HCT116 (cell line): ENCODE measurements around the gene ATN1.

Experiments used
- ATF3 ChIP-seq: IDR thresholded peaks from 2 replicates; pipeline ENCODE4 v1.6.1; 2012
- CBX3 ChIP-seq: IDR thresholded peaks from 2 replicates; pipeline ENCODE4 v1.6.1; 2012; ENCODE audit warnings: low read depth
- CEBPB ChIP-seq: IDR thresholded peaks from 2 replicates; pipeline ENCODE4 v1.6.1; 2012; ENCODE audit warnings: low read depth
- CTCF ChIP-seq, 3 experiments: fragments of 200-600 bp in 1 of 3; sonication (generic) in 1 of 3; IDR thresholded peaks in 2 of 3; conservative IDR thresholded peaks in 1 of 3; 2 replicates each; pipeline ENCODE4 v1.5.1; 2012 to 2017; ENCODE audit warnings: low read depth in 2 of 3, low read length in 2 of 3, antibody characterized with exemption in 1 of 3, borderline replicate concordance in 1 of 3, control low read depth in 1 of 3, mild to moderate bottlenecking in 1 of 3, mixed read lengths in 1 of 3, mixed run types in 1 of 3, moderate library complexity in 1 of 3; ENCODE audit not compliant: insufficient read depth in 1 of 3
- EZH2phosphoT487 ChIP-seq: fragments of 200-600 bp; IDR thresholded peaks from 2 replicates; pipeline ENCODE4 v1.6.1; 2018; ENCODE audit warnings: antibody characterized with exemption, borderline replicate concordance
- FOSL1 ChIP-seq: IDR thresholded peaks from 2 replicates; pipeline ENCODE4 v1.6.1; 2012; ENCODE audit warnings: low read depth
- MAX ChIP-seq: IDR thresholded peaks from 2 replicates; pipeline ENCODE4 v1.6.1; 2012
- POLR2A ChIP-seq: IDR thresholded peaks from 2 replicates; pipeline ENCODE4 v1.7.0; 2011; ENCODE audit warnings: borderline replicate concordance; ENCODE audit not compliant: insufficient read depth, insufficient read length; ENCODE audit errors: extremely low read depth
- POLR2AphosphoS5 ChIP-seq: IDR thresholded peaks from 2 replicates; pipeline ENCODE4 v1.6.1; 2011; ENCODE audit warnings: mild to moderate bottlenecking, low read depth, low read length, moderate library complexity
- SIN3A ChIP-seq: IDR thresholded peaks from 2 replicates; pipeline ENCODE4 v1.6.1; 2012; ENCODE audit warnings: low read depth
- SRF ChIP-seq: IDR thresholded peaks from 2 replicates; pipeline ENCODE4 v1.6.1; 2012; ENCODE audit warnings: low read depth
- YY1 ChIP-seq: IDR thresholded peaks from 2 replicates; pipeline ENCODE4 v1.6.1; 2011; ENCODE audit warnings: low read length, low read depth, moderate library complexity, mild to moderate bottlenecking; ENCODE audit not compliant: insufficient replicate concordance; ENCODE audit errors: extremely low read depth
- ZFX ChIP-seq: fragments of 450-650 bp; IDR thresholded peaks from 2 replicates; pipeline ENCODE4 v1.6.1; 2017

- TF ChIP-seq CTCF (IDR thresholded peaks at IDR 0.05 in 2 of 3, conservative IDR thresholded peaks at IDR 0.05 in 1 of 3; ENCODE audit: borderline replicate concordance in 1 of 3, insufficient read depth in 1 of 3, low read depth in 2 of 3, low read length in 2 of 3), result no peak
- no peak for TF ChIP-seq MAX
- TF ChIP-seq YY1, result no peak
- no peak for TF ChIP-seq CBX3
- TF ChIP-seq EZH2phosphoT487, result no peak
- no peak for TF ChIP-seq ZFX
- no peak for TF ChIP-seq POLR2A
- no peak for TF ChIP-seq POLR2AphosphoS5
- TF ChIP-seq SRF, result no peak
- TF ChIP-seq SIN3A, result no peak
- TF ChIP-seq ATF3, result no peak
- TF ChIP-seq FOSL1, result no peak
- TF ChIP-seq CEBPB, result no peak
Measured at GRCh38 chr12:6980075-6980474, 52.3 kb downstream of the ATN1 start.
